ENCODE measurements around the gene G6PC1. TPM values are rescaled to one million over a fixed set of nuclear protein-coding genes. Genes with fewer than 3 reads are reported as not detected.

Gene G6PC1
- total and polyA plus RNA-seq, 2 of the 13 experiments (the other 11 are each of a cell fraction or from before 2014, with no cell fraction given) = 1.7 to 37.9 TPM

GRCh38 chr17:42853968-42854790, 46.4 kb upstream of the G6PC1 start (continued):
- TF ChIP-seq, protein P1, sequence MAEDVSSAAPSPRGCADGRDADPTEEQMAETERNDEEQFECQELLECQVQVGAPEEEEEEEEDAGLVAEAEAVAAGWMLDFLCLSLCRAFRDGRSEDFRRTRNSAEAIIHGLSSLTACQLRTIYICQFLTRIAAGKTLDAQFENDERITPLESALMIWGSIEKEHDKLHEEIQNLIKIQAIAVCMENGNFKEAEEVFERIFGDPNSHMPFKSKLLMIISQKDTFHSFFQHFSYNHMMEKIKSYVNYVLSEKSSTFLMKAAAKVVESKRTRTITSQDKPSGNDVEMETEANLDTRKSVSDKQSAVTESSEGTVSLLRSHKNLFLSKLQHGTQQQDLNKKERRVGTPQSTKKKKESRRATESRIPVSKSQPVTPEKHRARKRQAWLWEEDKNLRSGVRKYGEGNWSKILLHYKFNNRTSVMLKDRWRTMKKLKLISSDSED (CRISPR knock-in tag; IDR thresholded peaks at IDR 0.05) = no peak
- TF ChIP-seq ZNF746 (CRISPR knock-in tag; IDR thresholded peaks at IDR 0.05) (peak; percentile 76), ZNF773 (CRISPR knock-in tag; IDR thresholded peaks at IDR 0.05; ENCODE audit: borderline replicate concordance) (no peak; the same call in 1 of the 2 replicates), TFAP4 (IDR thresholded peaks at IDR 0.05; ENCODE audit: borderline replicate concordance, low read depth) (peak; percentile 88), SMAD9 (CRISPR knock-in tag; IDR thresholded peaks at IDR 0.05) (no peak), RFX1 (IDR thresholded peaks at IDR 0.05) (no peak), KLF9 (CRISPR knock-in tag; IDR thresholded peaks at IDR 0.05; ENCODE audit: low read depth) (no peak), PAXIP1 (CRISPR knock-in tag; conservative IDR thresholded peaks at IDR 0.05) (peak; percentile 95), ZNF251 (CRISPR knock-in tag; IDR thresholded peaks at IDR 0.05) (no peak), ZNF547 (CRISPR knock-in tag; IDR thresholded peaks at IDR 0.05) (no peak), PITX1 (CRISPR knock-in tag; IDR thresholded peaks at IDR 0.05) (peak; percentile 87), MTA1 (CRISPR knock-in tag; IDR thresholded peaks at IDR 0.05; ENCODE audit: borderline replicate concordance) (peak; percentile 98), SMC3 (IDR thresholded peaks at IDR 0.05; ENCODE audit: low read length) (no peak), EP300 (IDR thresholded peaks at IDR 0.05; ENCODE audit: low read depth in 2 of 2, low read length in 2 of 2) (peak; percentile 39 to 54; a peak in 3 of 4 replicates), EP300 (CRISPR knock-in tag; IDR thresholded peaks at IDR 0.05; ENCODE audit: borderline replicate concordance) (no peak)
- TF ChIP-seq, protein P2, sequence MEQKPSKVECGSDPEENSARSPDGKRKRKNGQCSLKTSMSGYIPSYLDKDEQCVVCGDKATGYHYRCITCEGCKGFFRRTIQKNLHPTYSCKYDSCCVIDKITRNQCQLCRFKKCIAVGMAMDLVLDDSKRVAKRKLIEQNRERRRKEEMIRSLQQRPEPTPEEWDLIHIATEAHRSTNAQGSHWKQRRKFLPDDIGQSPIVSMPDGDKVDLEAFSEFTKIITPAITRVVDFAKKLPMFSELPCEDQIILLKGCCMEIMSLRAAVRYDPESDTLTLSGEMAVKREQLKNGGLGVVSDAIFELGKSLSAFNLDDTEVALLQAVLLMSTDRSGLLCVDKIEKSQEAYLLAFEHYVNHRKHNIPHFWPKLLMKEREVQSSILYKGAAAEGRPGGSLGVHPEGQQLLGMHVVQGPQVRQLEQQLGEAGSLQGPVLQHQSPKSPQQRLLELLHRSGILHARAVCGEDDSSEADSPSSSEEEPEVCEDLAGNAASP (CRISPR knock-in tag; IDR thresholded peaks at IDR 0.05; ENCODE audit: borderline replicate concordance) = peak; percentile 86; the same call in 1 of the 2 replicates
- TF ChIP-seq, protein P3, sequence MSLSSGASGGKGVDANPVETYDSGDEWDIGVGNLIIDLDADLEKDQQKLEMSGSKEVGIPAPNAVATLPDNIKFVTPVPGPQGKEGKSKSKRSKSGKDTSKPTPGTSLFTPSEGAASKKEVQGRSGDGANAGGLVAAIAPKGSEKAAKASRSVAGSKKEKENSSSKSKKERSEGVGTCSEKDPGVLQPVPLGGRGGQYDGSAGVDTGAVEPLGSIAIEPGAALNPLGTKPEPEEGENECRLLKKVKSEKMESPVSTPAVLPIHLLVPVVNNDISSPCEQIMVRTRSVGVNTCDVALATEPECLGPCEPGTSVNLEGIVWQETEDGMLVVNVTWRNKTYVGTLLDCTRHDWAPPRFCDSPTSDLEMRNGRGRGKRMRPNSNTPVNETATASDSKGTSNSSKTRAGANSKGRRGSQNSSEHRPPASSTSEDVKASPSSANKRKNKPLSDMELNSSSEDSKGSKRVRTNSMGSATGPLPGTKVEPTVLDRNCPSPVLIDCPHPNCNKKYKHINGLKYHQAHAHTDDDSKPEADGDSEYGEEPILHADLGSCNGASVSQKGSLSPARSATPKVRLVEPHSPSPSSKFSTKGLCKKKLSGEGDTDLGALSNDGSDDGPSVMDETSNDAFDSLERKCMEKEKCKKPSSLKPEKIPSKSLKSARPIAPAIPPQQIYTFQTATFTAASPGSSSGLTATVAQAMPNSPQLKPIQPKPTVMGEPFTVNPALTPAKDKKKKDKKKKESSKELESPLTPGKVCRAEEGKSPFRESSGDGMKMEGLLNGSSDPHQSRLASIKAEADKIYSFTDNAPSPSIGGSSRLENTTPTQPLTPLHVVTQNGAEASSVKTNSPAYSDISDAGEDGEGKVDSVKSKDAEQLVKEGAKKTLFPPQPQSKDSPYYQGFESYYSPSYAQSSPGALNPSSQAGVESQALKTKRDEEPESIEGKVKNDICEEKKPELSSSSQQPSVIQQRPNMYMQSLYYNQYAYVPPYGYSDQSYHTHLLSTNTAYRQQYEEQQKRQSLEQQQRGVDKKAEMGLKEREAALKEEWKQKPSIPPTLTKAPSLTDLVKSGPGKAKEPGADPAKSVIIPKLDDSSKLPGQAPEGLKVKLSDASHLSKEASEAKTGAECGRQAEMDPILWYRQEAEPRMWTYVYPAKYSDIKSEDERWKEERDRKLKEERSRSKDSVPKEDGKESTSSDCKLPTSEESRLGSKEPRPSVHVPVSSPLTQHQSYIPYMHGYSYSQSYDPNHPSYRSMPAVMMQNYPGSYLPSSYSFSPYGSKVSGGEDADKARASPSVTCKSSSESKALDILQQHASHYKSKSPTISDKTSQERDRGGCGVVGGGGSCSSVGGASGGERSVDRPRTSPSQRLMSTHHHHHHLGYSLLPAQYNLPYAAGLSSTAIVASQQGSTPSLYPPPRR (CRISPR knock-in tag; IDR thresholded peaks at IDR 0.05; ENCODE audit: borderline replicate concordance) = peak; percentile 74

Data from HepG2 (cell line).